ENCODE results near the gene CDKL2.

GRCh38 chr4:75653845-75654503, 23.6 kb upstream of the CDKL2 start:
- TF ChIP-seq CTCF (IDR thresholded peaks at IDR 0.05) (peak; percentile 61), EZH2 (IDR thresholded peaks at IDR 0.05) (no peak), EZH2phosphoT487 (IDR thresholded peaks at IDR 0.05) (no peak)
